HG03066 (cell line): ENCODE measurements around the gene SLC6A9.

Source experiments
- ATAC-seq: cut with Tn5 transposase; IDR thresholded peaks from one replicate; pipeline ENCODE4 v1.9.1; 2021; ENCODE audit warnings: low read depth; ENCODE audit not compliant: unreplicated experiment

SLC6A9 gene

GRCh38 chr1:44049839-44050238, 18.6 kb upstream of the SLC6A9 start:
- ATAC-seq, result no peak

GRCh38 chr1:44048532-44049215, 17.4 kb upstream of the SLC6A9 start:
- ATAC-seq, result no peak

- no peak for ATAC-seq
These were observed 15.9 kb upstream of the SLC6A9 start for GRCh38 chr1:44047131-44047530.

- ATAC-seq, result no peak
These were observed 13.8 kb upstream of the SLC6A9 start for GRCh38 chr1:44045064-44045463.

- no peak for ATAC-seq
These were observed 13.0 kb upstream of the SLC6A9 start for GRCh38 chr1:44044071-44044801.

GRCh38 chr1:44043176-44044070, 12.2 kb upstream of the SLC6A9 start:
- ATAC-seq, result no peak

GRCh38 chr1:44040846-44041245, 9.6 kb upstream of the SLC6A9 start:
- no peak for ATAC-seq

GRCh38 chr1:44040418-44040817, 9.2 kb upstream of the SLC6A9 start:
- no peak for ATAC-seq

GRCh38 chr1:44038876-44039657, 7.8 kb upstream of the SLC6A9 start:
- ATAC-seq, result no peak

GRCh38 chr1:44037154-44037553, 5.9 kb upstream of the SLC6A9 start:
- ATAC-seq, result no peak

GRCh38 chr1:44036409-44037139, 5.3 kb upstream of the SLC6A9 start:
- no peak for ATAC-seq

- ATAC-seq, result no peak
These were observed 4.6 kb upstream of the SLC6A9 start for GRCh38 chr1:44035726-44036408.

GRCh38 chr1:44034976-44035716, 3.9 kb upstream of the SLC6A9 start:
- no peak for ATAC-seq

- ATAC-seq, result no peak
These were observed 3.2 kb upstream of the SLC6A9 start for GRCh38 chr1:44034423-44034822.

GRCh38 chr1:44033756-44034155, 2.5 kb upstream of the SLC6A9 start:
- no peak for ATAC-seq

- ATAC-seq, result no peak
These were observed 1.8 kb upstream of the SLC6A9 start for GRCh38 chr1:44033041-44033575.

- no peak for ATAC-seq
These were observed 1.0 kb upstream of the SLC6A9 start for GRCh38 chr1:44032170-44032790.
